Kidney tubule cell (primary cell): ENCODE data around the gene DCAF15.
"Not testable (repeated sequence)": the region's sequence is repeated elsewhere in the genome, so short reads cannot be mapped to it uniquely, and the experiment has no call there.

ENCODE experiments used
- DNase-seq: peaks from one replicate; pipeline ENCODE4 v3.0.0-alpha.2; 2018; ENCODE audit warnings: low spot score

DCAF15 gene

GRCh38 chr19:13959962-13960862 is 7.9 kb downstream of the DCAF15 start:
- DNase-seq = no peak

GRCh38 chr19:13960863-13961784 is 8.8 kb downstream of the DCAF15 start:
- no peak for DNase-seq

GRCh38 chr19:13961826-13962698 is 9.8 kb downstream of the DCAF15 start:
- DNase-seq = no peak

GRCh38 chr19:13962699-13963602 is 10.6 kb downstream of the DCAF15 start:
- DNase-seq = no peak

GRCh38 chr19:13963603-13964105 is 11.3 kb downstream of the DCAF15 start:
- no peak for DNase-seq

GRCh38 chr19:13964776-13965175 is 12.5 kb downstream of the DCAF15 start:
- DNase-seq = no peak

- no peak for DNase-seq
Observed at GRCh38 chr19:13965377-13965896, 13.1 kb downstream of the DCAF15 start.

GRCh38 chr19:13965926-13966683 is 13.8 kb downstream of the DCAF15 start:
- no peak for DNase-seq

- no peak for DNase-seq
Observed at GRCh38 chr19:13966684-13967128, 14.4 kb downstream of the DCAF15 start.

GRCh38 chr19:13967206-13967605 is 14.9 kb downstream of the DCAF15 start:
- DNase-seq = not testable (repeated sequence)

- no peak for DNase-seq
Observed at GRCh38 chr19:13968383-13968935, 16.1 kb downstream of the DCAF15 start.

- DNase-seq = no peak
Observed at GRCh38 chr19:13968999-13969398, 16.7 kb downstream of the DCAF15 start.

GRCh38 chr19:13969897-13970296 is 17.6 kb downstream of the DCAF15 start:
- DNase-seq = no peak

- DNase-seq = not testable (repeated sequence)
Observed at GRCh38 chr19:13971868-13972267, 19.6 kb downstream of the DCAF15 start.

- no peak for DNase-seq
Observed at GRCh38 chr19:13972368-13973155, 20.3 kb downstream of the DCAF15 start.

- DNase-seq = not testable (repeated sequence)
Observed at GRCh38 chr19:13973479-13973878, 21.2 kb downstream of the DCAF15 start.

GRCh38 chr19:13974073-13974472 is 21.8 kb downstream of the DCAF15 start:
- peak; percentile 68 for DNase-seq

- no peak for DNase-seq
Observed at GRCh38 chr19:13975870-13976269, 23.6 kb downstream of the DCAF15 start.
